ENCODE data around the gene ARFIP1.

DNA sequence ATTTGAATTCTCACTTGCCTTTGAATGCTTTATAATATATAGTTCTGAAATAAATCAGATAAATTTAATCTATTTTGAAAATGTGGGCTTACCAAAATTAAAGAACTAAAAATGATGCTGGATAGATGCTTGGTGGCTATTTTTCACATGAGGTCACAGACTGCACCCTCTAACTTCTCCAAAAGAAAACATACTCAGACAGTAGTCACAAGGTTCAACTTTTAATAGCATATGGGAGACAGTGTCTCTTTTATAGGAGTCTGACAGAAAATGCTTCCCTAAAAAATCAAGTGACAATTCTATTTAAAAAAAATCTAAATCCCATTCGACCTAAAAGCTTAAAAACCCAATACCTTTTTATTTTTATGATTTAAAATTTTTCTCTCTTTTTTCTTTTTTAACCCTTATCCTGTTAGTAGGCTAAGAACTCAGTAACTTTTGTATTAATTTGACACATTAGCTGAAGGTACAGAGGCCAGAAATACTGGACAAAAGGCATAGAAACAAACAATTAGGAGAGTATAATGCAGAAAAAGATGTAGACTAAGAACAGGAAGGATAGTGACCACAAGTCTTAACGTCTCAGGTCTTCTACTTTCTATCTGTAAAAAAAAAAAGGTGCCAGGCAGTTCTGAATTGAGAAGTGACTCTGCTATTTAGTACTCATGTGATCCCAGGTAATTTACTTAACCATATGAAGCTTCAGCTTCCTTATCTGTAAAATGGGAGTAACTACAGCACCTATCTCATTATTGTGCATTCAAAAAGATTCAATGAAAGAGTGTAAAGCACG lies 7.8 kb upstream of the ARFIP1 start:
- TF ChIP-seq, protein P1, sequence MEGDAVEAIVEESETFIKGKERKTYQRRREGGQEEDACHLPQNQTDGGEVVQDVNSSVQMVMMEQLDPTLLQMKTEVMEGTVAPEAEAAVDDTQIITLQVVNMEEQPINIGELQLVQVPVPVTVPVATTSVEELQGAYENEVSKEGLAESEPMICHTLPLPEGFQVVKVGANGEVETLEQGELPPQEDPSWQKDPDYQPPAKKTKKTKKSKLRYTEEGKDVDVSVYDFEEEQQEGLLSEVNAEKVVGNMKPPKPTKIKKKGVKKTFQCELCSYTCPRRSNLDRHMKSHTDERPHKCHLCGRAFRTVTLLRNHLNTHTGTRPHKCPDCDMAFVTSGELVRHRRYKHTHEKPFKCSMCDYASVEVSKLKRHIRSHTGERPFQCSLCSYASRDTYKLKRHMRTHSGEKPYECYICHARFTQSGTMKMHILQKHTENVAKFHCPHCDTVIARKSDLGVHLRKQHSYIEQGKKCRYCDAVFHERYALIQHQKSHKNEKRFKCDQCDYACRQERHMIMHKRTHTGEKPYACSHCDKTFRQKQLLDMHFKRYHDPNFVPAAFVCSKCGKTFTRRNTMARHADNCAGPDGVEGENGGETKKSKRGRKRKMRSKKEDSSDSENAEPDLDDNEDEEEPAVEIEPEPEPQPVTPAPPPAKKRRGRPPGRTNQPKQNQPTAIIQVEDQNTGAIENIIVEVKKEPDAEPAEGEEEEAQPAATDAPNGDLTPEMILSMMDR (IDR thresholded peaks at IDR 0.05), result no peak
- no peak for TF ChIP-seq POLR2AphosphoS5 (IDR thresholded peaks at IDR 0.05)
- TF ChIP-seq POLR2A (IDR thresholded peaks at IDR 0.05; ENCODE audit: low read depth), result no peak
- TF ChIP-seq EP300 (IDR thresholded peaks at IDR 0.05), result no peak
